ENCODE data around the gene AP3B1. TPM values are rescaled to one million over a fixed set of nuclear protein-coding genes. Genes with fewer than 3 reads are reported as not detected.
"Not testable (repeated sequence)": the region's sequence is repeated elsewhere in the genome, so short reads cannot be mapped to it uniquely, and the experiment has no call there.

The AP3B1 gene
- total and polyA plus RNA-seq, 4 donors = 24.7 to 46.4 (median 35.9) TPM

DNA sequence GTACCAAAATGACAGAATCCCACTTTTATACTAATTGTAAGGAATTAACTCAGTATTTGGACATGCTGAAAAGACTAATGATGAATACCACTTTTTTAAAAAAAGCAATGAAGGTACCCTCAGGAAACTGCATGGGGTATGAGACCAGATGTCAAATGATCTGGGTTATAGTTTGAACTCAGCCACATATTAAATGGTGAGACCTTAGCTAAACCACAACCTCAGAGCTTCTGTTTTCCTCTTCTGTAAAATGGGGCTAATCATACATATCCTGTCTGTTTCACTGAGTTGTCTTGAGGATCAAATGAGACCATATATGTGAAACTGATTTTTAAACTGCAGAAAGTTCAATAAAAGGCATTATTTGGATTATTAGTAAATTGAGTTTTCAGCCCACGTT is 238.4 kb downstream of the AP3B1 start:
- no CpG with 5 or more reads among the region's 1 CpG for WGBS (ENCODE audit: insufficient coverage)
- H3K36me3 ChIP-seq (ENCODE audit: control insufficient read depth, insufficient read depth, low read length) = no peaks in the 10 kb centered on the region
- DNase-seq (ENCODE audit: low read depth in 4 of 6, low spot score in 6 of 6) = no peak
- no peak overlapping the region for H3K27ac ChIP-seq (ENCODE audit: low read depth, low read length)
- no peak overlapping the region for H3K4me3 ChIP-seq (ENCODE audit: low read depth, low read length)
- H3K4me1 ChIP-seq (ENCODE audit: control insufficient read depth, insufficient read depth, low read length) = no peaks in the 10 kb centered on the region
- no peaks in the 10 kb centered on the region for H3K9me3 ChIP-seq (ENCODE audit: control insufficient read depth, insufficient read depth, low read length)
- H3K27me3 ChIP-seq (ENCODE audit: control insufficient read depth, insufficient read depth, low read length) = no peaks in the 10 kb centered on the region

DNA sequence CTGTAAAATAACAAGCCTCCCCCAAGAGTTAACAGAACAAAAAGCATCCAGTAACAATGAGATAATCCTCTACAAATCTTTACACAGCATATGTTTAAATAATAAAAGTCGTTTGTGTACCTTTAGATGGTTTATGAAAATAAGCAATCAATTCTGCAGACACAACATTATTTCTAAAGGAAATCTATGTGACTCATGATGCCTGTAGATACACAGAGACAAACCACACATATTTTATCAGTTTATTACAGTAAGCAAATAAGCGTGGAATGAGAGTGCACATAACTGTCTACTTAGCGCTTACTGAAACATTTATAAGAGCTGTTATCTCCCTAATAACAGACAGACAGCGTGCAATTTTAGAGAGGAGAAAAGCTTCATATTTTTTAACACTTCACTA is 243.6 kb downstream of the AP3B1 start:
- DNase-seq (ENCODE audit: low read depth in 4 of 6, low spot score in 6 of 6) = peak in 1 of 6 donors; percentile 49
- Histone ChIP-seq H3K27me3 (ENCODE audit: control insufficient read depth, insufficient read depth, low read length) (no peaks in the 10 kb centered on the region), H3K27ac (ENCODE audit: low read depth, low read length) (no peak overlapping the region), H3K36me3 (ENCODE audit: control insufficient read depth, insufficient read depth, low read length) (no peaks in the 10 kb centered on the region), H3K4me1 (ENCODE audit: control insufficient read depth, insufficient read depth, low read length) (no peaks in the 10 kb centered on the region), H3K9me3 (ENCODE audit: control insufficient read depth, insufficient read depth, low read length) (no peaks in the 10 kb centered on the region), H3K4me3 (ENCODE audit: low read depth, low read length) (no peak overlapping the region)
- WGBS (ENCODE audit: insufficient coverage) = no CpG with 5 or more reads among the region's 4 CpGs

DNA sequence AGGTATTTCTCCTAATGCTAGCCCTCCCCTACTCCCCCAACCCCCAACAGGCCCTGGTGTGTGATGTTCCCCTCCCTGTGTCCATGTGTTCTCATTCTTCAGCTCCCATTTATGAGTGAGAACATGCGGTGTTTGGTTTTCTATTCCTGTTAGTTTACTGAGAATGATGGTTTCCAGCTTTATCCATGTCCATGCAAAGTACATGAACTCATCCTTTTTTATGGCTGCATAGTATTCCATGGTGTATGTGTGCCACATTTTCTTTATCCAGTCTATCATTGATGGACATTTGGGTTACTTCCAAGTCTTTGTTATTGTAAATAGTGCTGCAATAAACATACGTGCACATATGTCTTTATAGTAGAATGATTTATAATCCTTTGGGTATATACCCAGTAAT is 247.7 kb downstream of the AP3B1 start:
- H3K4me1 ChIP-seq (ENCODE audit: control insufficient read depth, insufficient read depth, low read length); H3K4me3 ChIP-seq (ENCODE audit: low read depth, low read length); DNase-seq (ENCODE audit: low read depth in 4 of 6, low spot score in 6 of 6); H3K27me3 ChIP-seq (ENCODE audit: control insufficient read depth, insufficient read depth, low read length); H3K9me3 ChIP-seq (ENCODE audit: control insufficient read depth, insufficient read depth, low read length); H3K27ac ChIP-seq (ENCODE audit: low read depth, low read length); H3K36me3 ChIP-seq (ENCODE audit: control insufficient read depth, insufficient read depth, low read length): not testable (repeated sequence)
- WGBS (ENCODE audit: insufficient coverage) = no CpG with 5 or more reads among the region's 2 CpGs

DNA sequence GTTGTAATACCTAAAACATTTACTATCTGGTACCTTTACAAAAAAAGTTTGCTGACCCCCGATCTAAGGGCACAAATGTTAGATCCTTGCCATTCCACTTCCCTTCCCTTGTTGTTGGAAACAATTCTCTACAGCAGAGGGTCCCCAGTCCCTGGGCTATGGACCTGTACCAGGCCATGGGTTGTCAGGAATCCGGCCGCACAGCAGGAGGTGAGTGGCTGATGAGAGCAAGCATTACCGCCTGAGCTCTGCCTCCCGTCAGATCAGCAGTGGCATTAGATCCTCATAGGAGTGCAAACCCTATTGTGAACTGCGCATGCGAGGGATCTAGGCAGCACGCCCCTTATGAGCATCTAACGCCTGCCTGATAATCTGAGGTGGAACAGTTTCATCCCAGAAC is 248.5 kb downstream of the AP3B1 start:
- H3K36me3 ChIP-seq (ENCODE audit: control insufficient read depth, insufficient read depth, low read length) = no peaks in the 10 kb centered on the region
- 86% methylated on average over 9 of the region's 9 CpGs for WGBS (ENCODE audit: insufficient coverage)

DNA sequence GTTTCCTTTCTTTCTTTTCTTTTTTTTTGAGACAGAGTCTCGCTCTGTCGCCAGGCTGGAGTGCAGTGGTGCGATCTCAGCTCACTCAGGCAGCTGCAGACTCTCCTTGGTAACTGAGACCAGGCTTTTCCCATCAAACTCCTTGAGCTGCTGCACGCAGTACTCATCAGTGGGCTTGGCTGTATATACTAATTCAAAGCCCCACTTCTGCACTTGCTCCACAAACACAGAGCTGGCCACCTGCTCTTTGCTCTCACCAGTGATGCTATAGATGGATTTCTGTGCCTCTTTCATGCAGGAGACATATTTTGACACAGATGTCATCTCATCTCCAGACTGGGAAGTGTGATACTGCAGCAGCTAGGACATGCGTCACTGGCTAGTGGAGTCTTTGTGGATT is 252.7 kb downstream of the AP3B1 start:
- H3K27me3 ChIP-seq (ENCODE audit: control insufficient read depth, insufficient read depth, low read length) = no peaks in the 10 kb centered on the region
- H3K36me3 ChIP-seq (ENCODE audit: control insufficient read depth, insufficient read depth, low read length) = no peaks in the 10 kb centered on the region
- H3K4me1 ChIP-seq (ENCODE audit: control insufficient read depth, insufficient read depth, low read length) = no peaks in the 10 kb centered on the region
- H3K4me3 ChIP-seq (ENCODE audit: low read depth, low read length) = no peak overlapping the region
- DNase-seq (ENCODE audit: low read depth in 4 of 6, low spot score in 6 of 6) = peak in 1 of 6 donors; percentile 5
- H3K9me3 ChIP-seq (ENCODE audit: control insufficient read depth, insufficient read depth, low read length) = no peaks in the 10 kb centered on the region
- WGBS (ENCODE audit: insufficient coverage) = 69% methylated on average over 4 of the region's 5 CpGs
- H3K27ac ChIP-seq (ENCODE audit: low read depth, low read length) = no peak overlapping the region

More for the DNA sequence above, 248.5 kb downstream of the AP3B1 start:
- Histone ChIP-seq H3K27ac (ENCODE audit: low read depth, low read length) (no peak overlapping the region), H3K27me3 (ENCODE audit: control insufficient read depth, insufficient read depth, low read length) (no peaks in the 10 kb centered on the region), H3K4me3 (ENCODE audit: low read depth, low read length) (no peak overlapping the region), H3K9me3 (ENCODE audit: control insufficient read depth, insufficient read depth, low read length) (no peaks in the 10 kb centered on the region), H3K4me1 (ENCODE audit: control insufficient read depth, insufficient read depth, low read length) (no peaks in the 10 kb centered on the region)
- no peak for DNase-seq (ENCODE audit: low read depth in 4 of 6, low spot score in 6 of 6)

DNA sequence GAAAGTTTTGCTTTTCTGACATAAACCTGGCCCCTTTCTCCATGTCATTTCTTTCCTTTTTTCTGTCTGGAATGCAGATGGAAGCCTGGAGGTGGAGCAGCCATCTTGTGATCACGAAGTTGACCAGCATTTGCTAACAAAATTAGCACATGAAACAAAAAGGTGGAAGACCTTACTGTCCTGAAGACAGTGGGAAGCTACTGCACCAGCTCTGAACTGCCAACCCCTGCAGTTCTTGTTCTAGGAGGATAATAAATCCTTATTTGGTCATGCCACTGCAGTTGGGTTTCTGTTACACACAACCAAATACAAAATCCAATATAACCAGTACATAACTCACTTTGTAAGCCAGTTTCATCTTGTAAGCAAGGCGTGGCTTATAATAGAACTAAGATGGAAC is 269.0 kb downstream of the AP3B1 start:
- H3K9me3 ChIP-seq (ENCODE audit: control insufficient read depth, insufficient read depth, low read length) = no peaks in the 10 kb centered on the region
- no peak overlapping the region for H3K4me3 ChIP-seq (ENCODE audit: low read depth, low read length)
- DNase-seq (ENCODE audit: low read depth in 4 of 6, low spot score in 6 of 6) = no peak
- no peaks in the 10 kb centered on the region for H3K36me3 ChIP-seq (ENCODE audit: control insufficient read depth, insufficient read depth, low read length)
- no peaks in the 10 kb centered on the region for H3K27me3 ChIP-seq (ENCODE audit: control insufficient read depth, insufficient read depth, low read length)
- H3K4me1 ChIP-seq (ENCODE audit: control insufficient read depth, insufficient read depth, low read length) = no peaks in the 10 kb centered on the region
- H3K27ac ChIP-seq (ENCODE audit: low read depth, low read length) = no peak overlapping the region
- WGBS (ENCODE audit: insufficient coverage) = 60% methylated on average over 1 of the region's 2 CpGs

DNA sequence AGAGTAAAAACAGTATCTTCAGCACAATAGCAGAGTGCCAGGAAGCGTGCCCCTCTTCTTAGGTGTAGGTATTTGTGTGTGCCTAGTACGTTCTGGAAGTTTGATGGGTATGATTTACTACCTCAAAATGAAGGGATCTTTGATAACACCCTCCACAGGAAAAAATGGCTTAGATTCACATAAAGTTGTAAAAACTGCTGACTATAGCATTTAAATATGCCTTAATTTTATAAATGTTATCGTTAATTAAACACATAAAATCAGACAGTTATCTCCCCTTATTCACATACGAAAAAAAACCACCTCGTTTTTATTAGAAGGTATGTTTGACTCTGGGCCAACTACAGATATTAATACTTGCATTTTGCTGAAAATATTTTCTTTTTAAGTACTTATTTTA is 274.8 kb downstream of the AP3B1 start:
- H3K4me3 ChIP-seq (ENCODE audit: low read depth, low read length) = no peak overlapping the region
- WGBS (ENCODE audit: insufficient coverage) = no CpG with 5 or more reads among the region's 5 CpGs
- no peaks in the 10 kb centered on the region for H3K36me3 ChIP-seq (ENCODE audit: control insufficient read depth, insufficient read depth, low read length)
- no peak for DNase-seq (ENCODE audit: low read depth in 4 of 6, low spot score in 6 of 6)
- H3K27ac ChIP-seq (ENCODE audit: low read depth, low read length) = no peak overlapping the region
- H3K9me3 ChIP-seq (ENCODE audit: control insufficient read depth, insufficient read depth, low read length) = no peaks in the 10 kb centered on the region
- H3K27me3 ChIP-seq (ENCODE audit: control insufficient read depth, insufficient read depth, low read length) = no peaks in the 10 kb centered on the region
- H3K4me1 ChIP-seq (ENCODE audit: control insufficient read depth, insufficient read depth, low read length) = no peaks in the 10 kb centered on the region

DNA sequence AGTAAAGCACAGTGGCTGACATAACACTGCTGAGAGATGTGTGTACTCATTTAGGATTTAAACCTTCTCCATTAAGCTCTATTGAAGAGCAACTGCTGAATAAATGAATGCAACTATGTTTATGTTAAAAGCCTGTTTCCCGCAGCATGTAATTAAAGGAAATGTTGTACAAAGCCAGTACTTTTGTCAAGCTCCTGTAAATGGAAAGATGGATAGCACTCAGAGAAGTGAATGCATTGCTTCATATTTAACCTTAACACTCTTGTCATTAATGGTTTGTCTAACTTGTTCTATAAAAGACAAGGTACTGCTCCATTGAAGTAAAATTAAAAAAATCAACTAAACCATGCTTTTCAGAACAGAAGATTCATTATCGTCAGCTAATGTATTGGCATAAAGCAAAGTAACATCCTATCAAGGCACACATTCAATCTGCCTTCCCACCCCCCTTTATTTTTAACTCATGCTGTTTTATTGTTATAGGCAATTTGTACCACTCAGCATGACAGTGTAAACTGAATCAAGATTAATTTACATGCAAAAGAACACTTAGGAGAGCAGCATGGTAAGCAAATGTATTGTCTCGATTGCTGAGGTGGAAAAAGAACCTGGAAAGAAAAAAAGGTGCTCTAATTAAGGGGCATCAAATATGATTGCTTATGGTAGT is 277.5 kb downstream of the AP3B1 start:
- DNase-seq (ENCODE audit: low read depth in 4 of 6, low spot score in 6 of 6) = peak in 2 of 6 donors; percentile 25 to 85
- no peak overlapping the region for H3K4me3 ChIP-seq (ENCODE audit: low read depth, low read length)
- no peaks in the 10 kb centered on the region for H3K36me3 ChIP-seq (ENCODE audit: control insufficient read depth, insufficient read depth, low read length)
- 80% methylated on average over 1 of the region's 3 CpGs for WGBS (ENCODE audit: insufficient coverage)
- no peaks in the 10 kb centered on the region for H3K4me1 ChIP-seq (ENCODE audit: control insufficient read depth, insufficient read depth, low read length)
- H3K27me3 ChIP-seq (ENCODE audit: control insufficient read depth, insufficient read depth, low read length) = no peaks in the 10 kb centered on the region
- no peak overlapping the region for H3K27ac ChIP-seq (ENCODE audit: low read depth, low read length)
- no peaks in the 10 kb centered on the region for H3K9me3 ChIP-seq (ENCODE audit: control insufficient read depth, insufficient read depth, low read length)

DNA sequence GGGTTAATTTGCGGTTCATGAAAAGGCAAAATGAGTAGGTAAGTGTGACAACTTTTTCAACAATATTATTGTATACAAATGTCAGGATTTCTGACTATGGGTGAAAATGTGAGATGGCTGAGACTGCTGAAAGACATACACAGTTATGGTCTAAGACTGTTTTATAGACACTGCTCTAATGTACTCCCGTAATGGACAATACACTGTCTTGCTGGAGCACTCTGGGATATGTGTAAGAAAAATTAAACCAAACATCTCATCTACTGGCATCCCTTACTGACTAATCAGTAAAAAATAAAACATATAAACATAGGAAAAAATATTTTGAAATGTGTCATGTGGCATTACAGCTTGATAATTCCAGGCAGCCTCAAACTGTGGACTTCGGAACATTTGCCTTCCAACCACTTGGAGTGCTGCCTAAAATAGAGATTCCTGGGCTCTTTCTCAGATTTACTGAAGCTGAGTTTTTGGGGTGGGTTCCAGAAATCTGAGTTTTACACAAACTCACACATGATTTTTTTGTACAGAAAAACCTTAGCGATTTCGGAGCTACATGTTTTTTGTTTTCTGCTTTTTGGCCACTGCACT is 284.5 kb downstream of the AP3B1 start:
- Histone ChIP-seq H3K4me1 (ENCODE audit: control insufficient read depth, insufficient read depth, low read length) (no peaks in the 10 kb centered on the region), H3K4me3 (ENCODE audit: low read depth, low read length) (no peak overlapping the region), H3K36me3 (ENCODE audit: control insufficient read depth, insufficient read depth, low read length) (no peaks in the 10 kb centered on the region), H3K9me3 (ENCODE audit: control insufficient read depth, insufficient read depth, low read length) (no peaks in the 10 kb centered on the region), H3K27me3 (ENCODE audit: control insufficient read depth, insufficient read depth, low read length) (peaks cover 2% of the 10 kb centered on the region), H3K27ac (ENCODE audit: low read depth, low read length) (no peak overlapping the region)
- DNase-seq (ENCODE audit: low read depth in 4 of 6, low spot score in 6 of 6) = peak in 1 of 6 donors; percentile 63
- 79% methylated on average over 2 of the region's 5 CpGs for WGBS (ENCODE audit: insufficient coverage)

DNA sequence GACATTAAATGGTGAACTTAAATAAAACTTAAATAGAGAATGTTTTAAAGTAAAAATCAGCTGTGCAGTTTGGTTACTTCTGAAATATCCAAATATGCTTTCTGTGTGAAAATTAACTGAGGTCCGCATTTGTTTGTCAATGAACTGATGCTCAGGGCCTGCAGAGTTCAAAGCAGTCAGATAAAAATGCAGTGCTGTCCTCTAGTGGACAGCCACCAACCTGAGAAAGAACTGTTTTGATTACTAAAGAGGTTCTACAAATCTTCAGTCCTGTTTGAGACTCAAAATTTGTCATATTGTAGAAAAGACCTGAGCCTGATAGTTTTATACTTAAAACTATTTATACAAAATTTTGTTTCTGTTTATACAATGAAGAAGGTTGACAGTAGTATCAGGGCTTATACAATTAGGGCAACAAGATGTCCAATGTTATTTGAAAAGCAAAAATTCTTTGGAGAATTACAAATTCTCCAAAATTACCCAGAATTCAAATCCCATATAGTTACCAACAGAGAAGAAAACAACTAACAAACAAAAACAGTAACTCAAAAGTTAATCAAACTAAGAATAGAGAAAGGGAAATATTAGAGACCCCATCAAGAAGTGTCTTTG is 286.0 kb downstream of the AP3B1 start:
- Histone ChIP-seq H3K4me3 (ENCODE audit: low read depth, low read length) (no peak overlapping the region), H3K36me3 (ENCODE audit: control insufficient read depth, insufficient read depth, low read length) (no peaks in the 10 kb centered on the region), H3K9me3 (ENCODE audit: control insufficient read depth, insufficient read depth, low read length) (no peaks in the 10 kb centered on the region), H3K27ac (ENCODE audit: low read depth, low read length) (no peak overlapping the region), H3K4me1 (ENCODE audit: control insufficient read depth, insufficient read depth, low read length) (peaks cover 5% of the 10 kb centered on the region), H3K27me3 (ENCODE audit: control insufficient read depth, insufficient read depth, low read length) (peaks cover 9% of the 10 kb centered on the region)
- peak in 3 of 6 donors; percentile 42 to 86 (median 67) for DNase-seq (ENCODE audit: low read depth in 4 of 6, low spot score in 6 of 6)
- WGBS (ENCODE audit: insufficient coverage) = 13% methylated on average over 1 of the region's 1 CpG

All from spinal cord (tissue), 10 donors.